IMR-90 (cell line): ENCODE results near the gene IRX3. TPM values are rescaled to one million over a fixed set of nuclear protein-coding genes. Genes with fewer than 3 reads are reported as not detected.
A peak's percentile ranks its signal among the peaks of the same experiment; 100 is the strongest.

Source experiments
- ATAC-seq: fragments of 200-7000 bp; cut with Tn5 transposase; 2 replicates; pipeline ENCODE4 v1.9.1; 2020; ENCODE audit warnings: low read depth, mild to moderate bottlenecking, moderate library complexity
- BruUV-seq: library from RNA; stranded (reverse); fragments of 400-500 nt; replicated peaks from 2 replicates; lab custom pipeline; 2021; lab: Mats Ljungman, UMichigan
- CTCF ChIA-PET: fragments of 300-600 bp; formaldehyde crosslinking; extraction: SDS; loops from one replicate; lab custom pipeline; 2021; ENCODE audit warnings: antibody characterized with exemption; lab: Yijun Ruan, JAX
- POLR2A ChIA-PET: fragments of 300-600 bp; sonication (Branson Sonifier 250); formaldehyde crosslinking; loops from one replicate; lab custom pipeline; 2022; ENCODE audit warnings: antibody characterized with exemption; ENCODE audit not compliant: unreplicated experiment; lab: Charles Lee
- DNase-seq: peaks from one replicate; pipeline ENCODE4 v3.0.0; 2013
- H2AFZ ChIP-seq: replicated peaks from 2 replicates; pipeline ENCODE3; 2013; ENCODE audit warnings: low read length, mild to moderate bottlenecking; ENCODE audit not compliant: poor library complexity
- H2AK5ac ChIP-seq: 2 replicates; pipeline ENCODE4 v1.6.1; 2013; ENCODE audit warnings: low read depth, low read length, inconsistent platforms
- H2AK9ac ChIP-seq: replicated peaks from 2 replicates; pipeline ENCODE3; 2013; ENCODE audit warnings: mild to moderate bottlenecking, low read depth, low read length, moderate library complexity; ENCODE audit not compliant: poor library complexity
- H2BK120ac ChIP-seq: 2 replicates; pipeline ENCODE4 v1.6.1; 2013; ENCODE audit warnings: low read depth, low read length, inconsistent platforms
- H2BK15ac ChIP-seq: 3 replicates; pipeline ENCODE4 v1.6.1; 2013; ENCODE audit warnings: low read depth, low read length, inconsistent platforms
- H2BK20ac ChIP-seq: 2 replicates; pipeline ENCODE4 v1.6.1; 2013; ENCODE audit warnings: low read depth, mild to moderate bottlenecking, inconsistent platforms, low read length, moderate library complexity
- H2BK5ac ChIP-seq: 2 replicates; pipeline ENCODE4 v1.6.1; 2013; ENCODE audit warnings: mild to moderate bottlenecking, low read depth, low read length, inconsistent platforms; ENCODE audit not compliant: poor library complexity, severe bottlenecking
- H3K14ac ChIP-seq: replicated peaks from 2 replicates; pipeline ENCODE4 v1.6.1; 2013; ENCODE audit warnings: low read depth, low read length, inconsistent platforms
- H3K18ac ChIP-seq: 2 replicates; pipeline ENCODE4 v1.6.1; 2013; ENCODE audit warnings: low read depth, low read length, control low read depth
- H3K23ac ChIP-seq: 2 replicates; pipeline ENCODE4 v1.6.1; 2013; ENCODE audit warnings: low read depth, low read length, inconsistent platforms
- H3K27ac ChIP-seq: 2 replicates; pipeline ENCODE4 v1.5.1; 2013; ENCODE audit warnings: mild to moderate bottlenecking, control low read depth, low read length; ENCODE audit not compliant: insufficient read depth
- H3K27me3 ChIP-seq: 2 replicates; pipeline ENCODE4 v1.6.1; 2013; ENCODE audit warnings: low read length; ENCODE audit not compliant: control insufficient read depth, insufficient read depth
- H3K36me3 ChIP-seq: 2 replicates; pipeline ENCODE4 v1.6.1; 2013; ENCODE audit warnings: low read length, mixed read lengths; ENCODE audit not compliant: control insufficient read depth, insufficient read depth
- H3K4ac ChIP-seq: 2 replicates; pipeline ENCODE4 v1.6.1; 2013; ENCODE audit warnings: low read depth, low read length, inconsistent platforms
- H3K4me1 ChIP-seq: 2 replicates; pipeline ENCODE4 v1.6.1; 2013; ENCODE audit warnings: low read length, mixed read lengths; ENCODE audit not compliant: control insufficient read depth, insufficient read depth
- H3K4me2 ChIP-seq: 2 replicates; pipeline ENCODE4 v1.6.1; 2013; ENCODE audit warnings: low read depth, mild to moderate bottlenecking, control low read depth, low read length, moderate library complexity
- H3K4me3 ChIP-seq: 2 replicates; pipeline ENCODE4 v1.5.1; 2013; ENCODE audit warnings: low read depth, mild to moderate bottlenecking, control low read depth, low read length, moderate library complexity; ENCODE audit not compliant: insufficient read depth
- H3K56ac ChIP-seq: 2 replicates; pipeline ENCODE4 v1.6.1; 2013; ENCODE audit warnings: low read length, inconsistent platforms; ENCODE audit not compliant: insufficient read depth; ENCODE audit errors: extremely low read depth
- H3K79me1 ChIP-seq, 2 experiments: 2 replicates each; pipeline ENCODE4 v1.6.1; 2013; ENCODE audit warnings: low read length in 2 of 2, inconsistent platforms in 1 of 2, low read depth in 1 of 2
- H3K9ac ChIP-seq: 2 replicates; pipeline ENCODE4 v1.6.1; 2013; ENCODE audit warnings: low read depth, low read length, control low read depth
- H3K9me1 ChIP-seq: 2 replicates; pipeline ENCODE4 v1.6.1; 2013; ENCODE audit warnings: low read length, inconsistent platforms; ENCODE audit not compliant: insufficient read depth
- H3K9me3 ChIP-seq: 2 replicates; pipeline ENCODE4 v1.6.1; 2013; ENCODE audit warnings: low read length; ENCODE audit not compliant: control insufficient read depth, insufficient read depth
- H4K20me1 ChIP-seq: 2 replicates; pipeline ENCODE4 v1.6.1; 2013; ENCODE audit warnings: low read length, inconsistent platforms; ENCODE audit not compliant: insufficient read depth
- H4K5ac ChIP-seq: 2 replicates; pipeline ENCODE4 v1.6.1; 2013; ENCODE audit warnings: mild to moderate bottlenecking, low read depth, low read length, control low read depth
- H4K8ac ChIP-seq, 2 experiments: 2 replicates each; pipeline ENCODE4 v1.6.1; 2013; ENCODE audit warnings: low read depth in 2 of 2, low read length in 2 of 2, control low read depth in 1 of 2, inconsistent platforms in 1 of 2
- H4K91ac ChIP-seq: 2 replicates; pipeline ENCODE4 v1.6.1; 2013; ENCODE audit warnings: low read depth, low read length, inconsistent platforms; ENCODE audit not compliant: insufficient read depth
- BHLHE40 ChIP-seq: fragments of 150-350 bp; IDR thresholded peaks from 2 replicates; pipeline ENCODE4 v1.6.1; 2016; ENCODE audit warnings: mild to moderate bottlenecking, low read depth, low read length
- CEBPB ChIP-seq: IDR thresholded peaks from 2 replicates; pipeline ENCODE4 v1.6.1; 2012; ENCODE audit warnings: low read depth, low read length, improper control_type of control experiment
- CHD1 ChIP-seq: IDR thresholded peaks from 2 replicates; pipeline ENCODE4 v1.6.1; 2012; ENCODE audit warnings: low read depth, low read length, improper control_type of control experiment
- ELK1 ChIP-seq: fragments of 150-350 bp; IDR thresholded peaks from 2 replicates; pipeline ENCODE4 v1.6.1; 2016; ENCODE audit warnings: low read depth, mild to moderate bottlenecking, low read length, moderate library complexity, borderline replicate concordance
- FOS ChIP-seq: fragments of 150-350 bp; IDR thresholded peaks from 2 replicates; pipeline ENCODE4 v1.6.1; 2016; ENCODE audit warnings: low read depth, low read length
- MAFK ChIP-seq: IDR thresholded peaks from 2 replicates; pipeline ENCODE4 v1.6.1; 2012; ENCODE audit warnings: low read depth, low read length, improper control_type of control experiment
- POLR2A ChIP-seq: IDR thresholded peaks from 2 replicates; pipeline ENCODE4 v1.6.1; 2012; ENCODE audit warnings: mild to moderate bottlenecking, low read depth, low read length
- RAD21 ChIP-seq: IDR thresholded peaks from 2 replicates; pipeline ENCODE4 v1.6.1; 2012; ENCODE audit warnings: low read length, improper control_type of control experiment
- RCOR1 ChIP-seq: IDR thresholded peaks from 2 replicates; pipeline ENCODE4 v1.6.1; 2012; ENCODE audit warnings: mild to moderate bottlenecking, low read length, improper control_type of control experiment; ENCODE audit not compliant: insufficient replicate concordance
- RFX5 ChIP-seq: IDR thresholded peaks from 2 replicates; pipeline ENCODE4 v1.8.0; 2012; ENCODE audit warnings: low read depth, mild to moderate bottlenecking, low read length, moderate library complexity
- WGBS, 2 experiments: methylation state at CpG; one replicate each; pipeline versions ENCODE4 v1.1.5 to v1.1.7; 2013; ENCODE audit warnings: missing lambda C conversion rate in 2 of 2; ENCODE audit not compliant: insufficient read length in 1 of 2; ENCODE audit errors: extremely low coverage in 2 of 2; 5-methylcytosine and 5-hydroxymethylcytosine counted together
- dilution Hi-C: fragments of 300-500 bp; cut with HindIII; formaldehyde crosslinking; loops from one replicate; pipeline ENCODE4 v1.14.3; 2018; ENCODE audit warnings: low sequenced_read_pairs; ENCODE audit not compliant: unreplicated experiment
- in situ Hi-C: fragments of 300-500 bp; cut with MboI; formaldehyde crosslinking; loops from 3 replicates; pipeline ENCODE4 v1.14.3; 2019; ENCODE audit warnings: low sequenced_read_pairs, inconsistent platforms, mixed read lengths
- intact Hi-C: fragments of 100-400 bp; cut with micrococcal nuclease; formaldehyde crosslinking; loops from 2 replicates; pipeline ENCODE4 v1.10.0; 2022
- polyA plus RNA-seq, 3 experiments: library from polyadenylated mRNA; depleted of rRNA; stranded (reverse); fragments of >200 nt; gene quantifications; 2 replicates each; pipeline ENCODE4 v1.2.3, GENCODE V29; 2012; ENCODE audit warnings: low replicate concordance in 1 of 3
- total RNA-seq: library from RNA; depleted of rRNA; stranded (reverse); fragments of >200 nt; gene quantifications from 2 replicates; pipeline ENCODE4 v1.2.3, GENCODE V29; 2012

The IRX3 gene
- total and polyA plus RNA-seq, 2 of the 4 experiments (the other 2 are of a cell fraction) = not detected

DNA sequence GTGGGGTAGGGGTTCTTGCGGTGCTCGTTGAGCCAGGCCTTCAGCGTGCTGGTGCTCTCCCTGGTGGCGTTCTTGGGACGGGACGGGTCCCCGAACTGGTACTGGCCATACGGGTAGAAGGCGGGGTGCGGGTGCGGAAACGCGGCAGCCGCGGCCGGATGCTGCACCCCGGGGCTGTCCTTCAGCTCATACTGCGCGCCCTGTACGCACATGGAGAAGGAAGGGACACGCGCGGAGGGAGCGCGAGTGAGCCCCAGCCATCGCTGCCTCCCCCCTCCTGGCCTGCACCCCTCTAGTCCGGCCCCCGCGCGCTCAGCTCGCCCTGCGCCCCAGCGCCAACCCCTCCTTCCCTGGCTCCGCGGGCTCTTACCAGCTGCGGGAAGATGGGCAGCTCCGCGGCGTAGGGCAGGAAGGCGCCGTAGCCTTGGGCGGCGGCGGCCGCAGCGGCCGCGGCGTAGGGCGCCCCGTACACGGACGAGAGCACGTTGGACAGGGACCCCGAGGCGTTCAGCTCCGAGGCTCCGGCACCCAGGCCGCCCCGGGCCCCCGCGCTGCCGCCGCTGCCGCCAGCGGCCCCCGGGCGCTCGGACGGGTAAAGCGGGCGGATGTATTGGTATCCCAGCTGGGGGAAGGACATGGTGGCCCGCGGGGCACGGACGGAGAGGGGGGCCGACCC is 1.0 kb downstream of the IRX3 start:
- Histone ChIP-seq H3K79me1 (no peaks in the 10 kb centered on the region), H3K4ac (no peak overlapping the region), H4K5ac (no peak overlapping the region), H3K36me3 (no peaks in the 10 kb centered on the region), H3K27me3 (peaks cover 96% of the 10 kb centered on the region), H4K91ac (no peak overlapping the region), H3K4me1 (peaks cover 4% of the 10 kb centered on the region; the same call in 1 of the 2 replicates), H4K8ac (no peak overlapping the region), H2BK5ac (no peak overlapping the region), H2BK20ac (no peak overlapping the region), H4K20me1 (no peaks in the 10 kb centered on the region), H3K14ac (no peak overlapping the region), H3K27ac (no peak overlapping the region), H2AFZ (peak overlapping the region; percentile 83), H3K18ac (no peak overlapping the region), H3K9me3 (peaks cover 17% of the 10 kb centered on the region), H2BK15ac (no peak overlapping the region), H2BK120ac (no peak overlapping the region), H2AK5ac (no peak overlapping the region), H2AK9ac (no peak overlapping the region), H3K9ac (no peak overlapping the region), H3K9me1 (no peaks in the 10 kb centered on the region), H3K56ac (no peak overlapping the region), H3K4me2 (peak overlapping the region; percentile 11; the same call in 1 of the 2 replicates), H3K23ac (no peak overlapping the region), H3K4me3 (peak overlapping the region; percentile 71; the same call in 1 of the 2 replicates)
- 1% methylated on average over 22 of the region's 77 CpGs; no CpG with 5 or more reads in 1 of the 2 experiments for WGBS, 2 experiments
- intact Hi-C loops = loop anchor here (10.0 kb wide), 3 partner anchors 341 to 649 kb away; partner anchors contain the start of gene IRX5
- dilution Hi-C loops = no loop called here
- ChIA-PET CTCF (interaction anchor here (1.9 kb wide), 1 partner anchor 12 kb away, joined by 4 read pairs; no protein-coding TSS in a partner anchor), POLR2A (interaction anchor here (0.6 kb wide), 1 partner anchor 517 kb away, joined by 3 read pairs; no protein-coding TSS in a partner anchor)
- DNase-seq (no peak), ATAC-seq (peak; percentile 9; the same call in 1 of the 2 replicates)
- in situ Hi-C loops = loop anchor here (10.0 to 25.0 kb wide), 3 partner anchors 523 to 731 kb away; partner anchors contain the start of gene IRX5
- BruUV-seq = no TSS peak
- TF ChIP-seq BHLHE40 (no peak), CHD1 (no peak), ELK1 (no peak), RCOR1 (no peak), POLR2A (no peak), MAFK (no peak), FOS (no peak), RAD21 (no peak), RFX5 (no peak), CEBPB (no peak)
